CD4-positive, alpha-beta T cell treated with Interleukin-15 for 4 hours (primary cell): ENCODE measurements around the gene MAU2.
"Not testable (repeated sequence)": the region's sequence is repeated elsewhere in the genome, so short reads cannot be mapped to it uniquely, and the experiment has no call there.

ENCODE experiments used
- DNase-seq: peaks from one replicate; pipeline ENCODE4 v3.0.0-alpha.2; 2020; ENCODE audit warnings: low spot score

Gene MAU2

DNA sequence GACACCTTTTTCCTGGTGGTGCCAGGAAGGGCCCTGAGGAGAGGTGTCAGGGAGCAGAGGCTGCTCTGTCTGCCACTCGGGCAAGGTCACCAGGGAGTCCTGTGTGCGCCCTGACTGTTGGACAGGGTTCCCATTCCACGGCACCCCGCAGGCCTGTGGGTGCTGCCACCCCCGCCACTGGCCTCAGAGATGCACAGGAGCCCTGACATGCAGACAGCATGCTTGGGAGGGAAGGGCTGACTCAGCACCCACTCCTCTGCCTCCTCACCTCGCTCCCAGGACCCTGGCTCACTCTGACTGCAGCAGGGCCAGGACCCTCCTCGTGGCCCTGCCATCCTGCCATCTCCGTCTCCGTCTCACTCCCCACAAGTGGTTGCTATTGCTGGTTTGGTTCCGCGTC, 25.3 kb downstream of the MAU2 start:
- DNase-seq = no peak

DNA sequence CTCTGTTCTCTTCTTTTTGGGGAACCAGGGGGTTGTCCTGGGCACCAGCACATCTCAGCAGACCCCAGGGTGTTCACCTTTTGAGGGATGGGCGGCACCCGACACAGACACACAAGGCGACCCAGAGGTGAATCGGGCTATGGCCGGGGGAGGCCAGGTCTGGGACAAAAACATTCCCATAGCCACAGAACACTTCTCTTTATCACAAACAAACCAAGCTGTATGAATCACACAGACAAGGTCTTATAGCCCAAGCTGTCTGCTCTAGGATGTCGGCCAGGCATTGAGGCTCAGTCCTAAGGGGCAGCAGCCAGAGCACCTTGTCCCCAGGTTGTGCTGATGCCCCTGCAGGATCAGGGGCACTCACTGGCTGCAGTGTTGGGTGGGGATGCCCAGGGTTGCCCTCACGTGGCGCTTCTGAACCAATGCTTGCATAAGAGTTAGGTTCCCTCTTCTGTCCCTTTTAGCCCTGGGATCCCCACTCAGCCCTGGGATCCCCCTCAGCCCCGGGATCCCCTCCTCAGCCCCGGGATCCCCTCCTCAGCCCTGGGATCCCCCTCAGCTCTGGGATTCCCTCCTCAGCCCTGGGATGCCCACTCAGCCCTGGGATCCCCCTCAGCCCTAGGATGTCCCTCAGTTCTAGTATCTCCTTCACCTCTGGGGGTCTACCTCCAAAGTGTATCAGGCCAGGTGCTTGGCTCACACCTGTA, 26.9 kb downstream of the MAU2 start:
- DNase-seq = no peak

- no peak for DNase-seq
These were observed 27.6 kb downstream of the MAU2 start for GRCh38 chr19:19348266-19348665.

DNA sequence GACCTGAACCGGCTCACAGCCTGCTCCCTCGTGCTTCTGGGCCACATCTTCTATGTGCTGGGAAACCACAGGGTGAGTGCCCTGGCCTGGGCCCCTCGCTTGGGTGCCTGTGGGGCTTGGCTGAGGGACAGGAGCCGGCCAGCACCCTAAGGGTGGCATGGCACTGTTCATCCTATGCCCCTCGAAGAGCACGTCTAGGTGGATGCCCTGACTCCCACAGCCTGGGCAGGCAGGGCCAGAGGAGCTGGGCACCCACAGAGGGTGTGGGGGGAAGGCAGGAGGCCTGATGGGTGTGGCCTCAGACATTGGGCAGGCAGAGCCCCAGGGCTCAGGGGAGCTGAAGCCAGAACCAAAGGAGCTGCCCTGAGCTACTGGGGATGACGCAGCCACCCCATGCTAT, 28.7 kb downstream of the MAU2 start:
- DNase-seq = no peak

GRCh38 chr19:19350756-19351155, 30.1 kb downstream of the MAU2 start:
- not testable (repeated sequence) for DNase-seq

DNA sequence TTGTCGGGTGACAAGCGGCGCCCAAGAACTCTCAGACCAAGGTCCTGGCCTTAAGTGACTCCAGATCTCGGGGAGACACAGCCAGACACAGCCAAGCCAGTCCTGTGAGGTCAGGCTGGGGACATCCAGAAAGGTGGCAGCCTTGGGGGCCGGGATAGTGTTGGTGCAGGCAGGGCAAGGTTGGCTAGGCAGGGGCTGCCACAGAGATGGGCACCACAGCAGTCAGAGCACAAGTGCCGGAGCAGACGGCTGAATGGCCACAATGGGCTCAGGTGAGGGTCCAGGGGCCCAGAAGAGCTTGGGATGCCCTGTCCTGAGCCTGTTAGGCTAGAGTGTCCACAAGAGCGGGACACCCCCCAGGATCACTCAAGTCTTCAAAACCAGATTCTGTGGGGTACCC, 32.2 kb downstream of the MAU2 start:
- no peak for DNase-seq

DNA sequence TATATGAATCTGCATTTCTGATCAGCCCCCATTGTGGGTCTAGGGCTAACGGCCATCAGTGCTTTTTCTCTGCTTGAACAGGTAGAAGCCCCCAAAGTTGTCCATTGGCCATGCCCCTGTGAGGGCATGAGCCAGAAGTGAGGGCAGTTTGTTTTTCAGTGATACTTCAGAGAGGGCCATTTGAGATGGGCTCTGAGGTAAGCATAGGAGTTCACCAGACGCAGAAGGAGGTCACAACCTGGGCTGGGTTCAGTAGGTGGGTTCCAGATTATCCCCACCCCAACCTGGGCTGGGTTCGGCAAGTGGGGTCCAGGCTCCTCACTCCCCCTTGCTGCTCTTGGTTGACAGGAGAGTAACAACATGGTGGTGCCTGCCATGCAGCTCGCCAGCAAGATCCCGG, 33.4 kb downstream of the MAU2 start:
- DNase-seq = no peak

DNA sequence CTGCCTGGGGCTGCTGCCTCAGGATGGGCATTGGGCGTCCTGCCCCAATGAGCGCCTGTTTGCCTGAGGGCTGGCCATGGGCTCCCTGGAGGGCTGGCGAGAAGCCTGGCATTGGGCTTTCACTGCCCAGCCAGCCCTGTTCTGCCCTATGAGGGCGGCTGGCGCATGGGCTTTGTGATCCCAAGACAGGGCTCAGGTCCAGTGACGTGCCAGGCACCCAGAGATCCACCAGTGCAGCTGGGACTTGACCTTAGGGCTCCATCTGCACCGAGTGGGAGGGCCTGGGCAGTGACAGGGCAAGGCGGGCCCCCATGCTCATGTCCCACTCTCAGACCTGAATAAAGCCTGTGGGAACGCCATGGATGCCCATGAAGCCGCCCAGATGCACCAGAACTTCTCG, 34.3 kb downstream of the MAU2 start:
- no peak for DNase-seq

- DNase-seq = no peak
These were observed 35.0 kb downstream of the MAU2 start for GRCh38 chr19:19355606-19356139.

GRCh38 chr19:19356500-19356899, 35.9 kb downstream of the MAU2 start:
- no peak for DNase-seq

GRCh38 chr19:19356901-19357566, 36.4 kb downstream of the MAU2 start:
- DNase-seq = no peak

DNA sequence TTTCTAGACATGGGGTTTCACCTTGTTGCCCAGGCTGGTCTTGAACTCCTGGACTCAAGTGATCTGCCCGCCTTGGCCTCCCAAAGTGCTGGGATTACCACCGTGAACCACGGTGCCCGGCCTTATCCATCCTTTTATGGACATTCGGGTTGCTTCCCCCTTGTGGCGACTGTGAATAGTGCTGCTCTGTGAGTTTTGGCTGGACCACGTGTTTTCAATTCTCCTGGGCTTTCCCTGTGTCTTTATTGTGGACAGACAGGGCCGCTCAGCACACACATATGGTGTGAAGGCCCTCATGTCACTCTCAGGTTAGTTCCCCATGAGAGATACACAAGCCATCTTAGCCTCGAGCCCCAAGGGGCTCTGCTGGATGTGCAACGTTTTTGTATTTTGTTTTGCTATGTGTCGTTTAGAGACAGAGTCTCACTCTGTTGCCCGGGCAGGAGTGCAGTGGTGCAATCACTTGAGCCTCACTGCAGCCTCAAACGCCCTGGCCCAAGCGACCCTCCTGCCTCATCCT, 40.5 kb downstream of the MAU2 start:
- peak; percentile 72 for DNase-seq

DNA sequence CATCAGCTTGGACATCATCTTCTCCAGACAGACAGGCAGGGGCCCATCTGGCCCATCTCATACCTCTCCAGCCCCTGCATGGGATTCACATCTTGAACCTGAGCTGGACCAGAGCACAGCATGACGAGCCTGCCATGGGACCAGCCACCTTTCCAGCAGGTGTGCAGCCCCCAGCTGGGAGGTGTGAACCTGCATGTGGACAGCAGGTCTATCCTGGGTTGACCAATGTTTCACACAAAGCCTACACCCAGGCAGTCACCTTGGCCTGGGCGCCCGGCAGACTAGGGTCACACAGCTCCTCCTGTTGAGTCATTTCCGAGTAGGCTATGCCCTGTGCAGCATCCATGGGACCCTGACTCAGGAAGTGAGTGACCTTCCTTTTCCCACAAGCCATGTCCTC, 41.4 kb downstream of the MAU2 start:
- DNase-seq = no peak

- DNase-seq = peak; percentile 79
These were observed 46.1 kb downstream of the MAU2 start for GRCh38 chr19:19366434-19367396.

- DNase-seq = no peak
These were observed 47.5 kb downstream of the MAU2 start for GRCh38 chr19:19368087-19368486.

DNA sequence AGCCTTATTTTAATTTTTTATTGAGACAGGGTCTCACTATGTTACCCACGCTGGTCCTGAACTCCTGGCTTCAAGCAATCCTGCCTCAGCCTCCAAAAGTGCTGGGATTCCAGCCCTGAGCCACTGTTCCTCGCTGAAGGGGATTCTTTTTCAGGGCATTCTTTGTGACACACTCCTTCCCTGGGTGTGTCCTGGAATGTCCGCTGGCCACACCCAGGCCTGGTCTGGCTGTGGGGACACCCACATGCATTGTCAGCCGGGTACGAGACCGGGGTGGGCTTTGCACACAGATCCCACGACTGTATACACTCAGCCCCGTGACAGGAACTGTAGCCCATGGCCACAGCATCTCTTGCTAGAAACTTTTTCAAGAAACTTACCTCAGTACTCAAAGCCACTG, 50.4 kb downstream of the MAU2 start:
- no peak for DNase-seq

GRCh38 chr19:19372656-19373416, 52.2 kb downstream of the MAU2 start:
- peak; percentile 57 for DNase-seq

DNA sequence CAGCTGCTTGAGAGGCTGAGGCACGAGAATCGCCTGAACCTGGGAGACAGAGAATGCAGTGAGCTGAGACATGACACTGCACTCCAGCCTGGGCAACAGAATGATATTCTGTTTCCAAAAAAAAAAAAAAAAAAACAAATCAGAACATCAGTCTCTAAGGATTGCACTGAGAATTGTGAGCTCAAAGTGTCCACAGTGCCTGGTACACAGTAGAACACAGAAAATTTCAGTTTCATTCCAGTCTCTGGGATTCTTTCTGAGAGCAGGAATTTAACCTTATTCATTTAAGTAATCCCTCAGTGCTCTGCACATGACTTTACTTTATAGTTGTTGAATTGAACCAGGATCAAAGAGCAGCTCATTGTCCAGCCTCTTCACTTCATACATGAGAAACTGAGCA, 58.9 kb downstream of the MAU2 start:
- no peak for DNase-seq

- DNase-seq = not testable (repeated sequence)
These were observed 59.7 kb downstream of the MAU2 start for GRCh38 chr19:19380316-19380715.

DNA sequence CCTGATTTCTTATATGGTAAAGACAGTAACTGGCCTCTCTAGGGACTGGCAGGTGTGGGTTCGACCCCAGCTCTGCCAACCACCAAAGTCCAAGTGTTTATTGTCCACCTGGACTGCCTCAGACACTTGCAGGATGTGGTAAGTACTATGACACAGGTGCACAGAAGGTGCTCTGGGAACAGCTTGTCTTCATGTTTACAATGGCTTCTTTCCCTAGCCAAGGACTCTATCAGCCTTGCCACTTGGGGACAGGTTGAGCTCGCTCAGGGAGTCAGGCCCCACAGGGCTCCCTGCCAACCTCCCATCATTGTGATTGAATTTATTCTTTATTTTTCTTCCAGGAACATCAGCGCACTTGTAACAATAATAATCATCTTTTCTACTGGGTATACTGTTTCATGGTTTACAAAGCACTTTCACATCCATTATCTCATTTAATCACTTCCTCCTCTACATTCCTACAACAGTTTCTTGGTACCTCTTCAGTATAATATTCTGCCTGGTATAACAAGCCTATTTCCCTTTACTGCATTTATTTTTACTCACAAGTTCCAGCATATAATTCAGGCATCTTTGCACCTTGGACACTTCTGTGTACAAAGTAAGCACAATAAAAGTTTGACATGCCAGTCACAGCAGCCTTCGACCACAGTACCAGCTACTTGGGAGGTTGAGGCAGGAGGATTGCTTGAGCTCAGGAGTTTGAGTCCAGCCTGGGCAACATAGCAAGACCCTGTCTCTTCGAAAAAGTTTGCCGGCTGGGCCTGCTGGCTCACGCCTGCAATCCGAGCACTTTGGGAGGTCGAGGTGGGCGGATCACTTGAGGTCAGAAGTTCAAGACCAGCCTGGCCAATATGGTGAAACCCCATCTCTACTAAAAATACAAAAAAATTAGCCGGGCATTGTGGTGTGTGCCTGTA, 60.6 kb downstream of the MAU2 start:
- no peak for DNase-seq
